Esophagus mucosa (tissue), 1 donor: ENCODE results near the gene UNC5C. TPM values are rescaled to one million over a fixed set of nuclear protein-coding genes. Genes with fewer than 3 reads are reported as not detected.
"Not testable (repeated sequence)": the region's sequence is repeated elsewhere in the genome, so short reads cannot be mapped to it uniquely, and the experiment has no call there.

Experiments used
- ATAC-seq: fragments of 200-7000 bp; cut with Tn5 transposase; one replicate; pipeline ENCODE4 v1.9.1; 2020
- total RNA-seq: library from RNA; stranded (reverse); gene quantifications from one replicate; pipeline ENCODE4 v1.2.4, GENCODE V29; 2023
- donor health status: DM: yes; HTN: yes; CAD: no.

The UNC5C gene
- total RNA-seq, 1 donor from 2014 or later = 0.16 TPM

GRCh38 chr4:95209927-95210326, 338.8 kb downstream of the UNC5C start:
- no peak for ATAC-seq

DNA sequence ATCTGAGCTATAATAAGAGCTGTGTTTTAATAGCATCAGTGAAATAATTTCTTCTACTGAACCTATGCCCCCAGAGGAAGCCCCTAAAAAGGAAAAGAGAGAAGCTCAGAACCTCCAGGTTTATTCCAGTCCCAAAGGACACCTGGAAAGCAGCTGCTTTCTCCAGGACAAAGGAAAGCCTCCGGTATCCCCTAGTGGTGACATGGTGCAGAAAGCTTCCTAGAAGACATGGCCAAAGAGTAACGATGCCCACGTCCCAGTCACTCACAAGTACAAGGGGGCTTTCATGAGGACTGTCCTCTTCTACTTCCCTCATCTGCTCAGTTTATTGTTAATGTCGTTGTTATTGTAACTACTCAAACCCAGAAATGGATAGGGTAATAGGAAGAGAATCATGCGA, 343.9 kb downstream of the UNC5C start:
- ATAC-seq = no peak

GRCh38 chr4:95204267-95204844, 344.4 kb downstream of the UNC5C start:
- ATAC-seq = no peak

- ATAC-seq = no peak
Observed at GRCh38 chr4:95198961-95199360, 349.8 kb downstream of the UNC5C start.

GRCh38 chr4:95197353-95197752, 351.4 kb downstream of the UNC5C start:
- ATAC-seq = no peak

- ATAC-seq = no peak
Observed at GRCh38 chr4:95193391-95194224, 355.2 kb downstream of the UNC5C start.

- no peak for ATAC-seq
Observed at GRCh38 chr4:95191537-95191936, 357.2 kb downstream of the UNC5C start.

- no peak for ATAC-seq
Observed at GRCh38 chr4:95190751-95191436, 357.9 kb downstream of the UNC5C start.

DNA sequence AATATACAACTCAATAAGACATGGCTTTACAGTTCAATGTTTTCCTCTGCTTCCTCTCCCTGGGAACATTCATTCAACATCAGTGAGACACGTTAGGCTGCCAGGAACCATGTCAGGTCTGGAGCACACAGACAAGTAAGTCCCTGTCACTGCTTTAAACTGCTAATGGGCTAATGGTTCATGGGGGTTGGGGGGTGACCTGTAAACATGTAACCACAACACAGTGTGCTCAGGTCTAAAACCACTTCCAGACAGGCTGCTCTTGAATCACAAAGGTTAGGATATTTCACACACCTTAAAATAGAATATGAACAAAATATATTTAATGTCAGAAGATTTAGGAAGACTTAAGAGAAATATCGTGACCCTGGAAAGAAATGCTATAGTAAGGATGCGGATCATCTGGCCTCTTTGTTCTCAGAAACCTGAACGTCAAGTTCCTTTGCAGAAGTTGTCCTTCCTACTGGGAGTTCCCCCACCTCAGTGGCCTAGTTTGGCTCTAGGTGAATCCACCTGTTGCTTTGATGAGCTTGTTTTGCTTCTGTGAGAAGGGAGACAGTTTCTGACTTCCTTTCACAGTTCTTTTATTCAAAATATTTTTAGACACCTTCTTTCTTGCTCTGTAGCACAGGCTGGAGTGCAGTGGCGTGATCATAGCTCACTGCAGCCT, 359.9 kb downstream of the UNC5C start:
- no peak for ATAC-seq

GRCh38 chr4:95186666-95187065, 362.1 kb downstream of the UNC5C start:
- no peak for ATAC-seq

GRCh38 chr4:95183656-95184408, 364.9 kb downstream of the UNC5C start:
- no peak for ATAC-seq

GRCh38 chr4:95181996-95182306, 366.8 kb downstream of the UNC5C start:
- ATAC-seq = no peak

- ATAC-seq = no peak
Observed at GRCh38 chr4:95181243-95181995, 367.4 kb downstream of the UNC5C start.

GRCh38 chr4:95180531-95181242, 368.1 kb downstream of the UNC5C start:
- ATAC-seq = no peak

- no peak for ATAC-seq
Observed at GRCh38 chr4:95178938-95179337, 369.8 kb downstream of the UNC5C start.

DNA sequence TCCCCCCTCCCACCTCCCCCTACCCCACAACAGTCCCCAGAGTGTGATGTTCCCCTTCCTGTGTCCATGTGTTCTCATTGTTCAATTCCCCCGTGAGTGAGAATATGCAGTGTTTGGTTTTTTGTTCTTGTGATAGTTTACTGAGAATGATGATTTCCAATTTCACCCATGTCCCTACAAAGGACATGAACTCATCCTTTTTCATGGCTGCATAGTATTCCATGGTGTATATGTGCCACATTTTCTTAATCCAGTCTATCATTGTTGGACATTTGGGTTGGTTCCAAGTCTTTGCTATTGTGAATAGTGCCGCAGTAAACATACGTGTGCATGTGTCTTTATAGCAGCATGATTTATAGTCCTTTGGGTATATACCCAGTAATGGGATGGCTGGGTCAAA, 377.4 kb downstream of the UNC5C start:
- not testable (repeated sequence) for ATAC-seq

DNA sequence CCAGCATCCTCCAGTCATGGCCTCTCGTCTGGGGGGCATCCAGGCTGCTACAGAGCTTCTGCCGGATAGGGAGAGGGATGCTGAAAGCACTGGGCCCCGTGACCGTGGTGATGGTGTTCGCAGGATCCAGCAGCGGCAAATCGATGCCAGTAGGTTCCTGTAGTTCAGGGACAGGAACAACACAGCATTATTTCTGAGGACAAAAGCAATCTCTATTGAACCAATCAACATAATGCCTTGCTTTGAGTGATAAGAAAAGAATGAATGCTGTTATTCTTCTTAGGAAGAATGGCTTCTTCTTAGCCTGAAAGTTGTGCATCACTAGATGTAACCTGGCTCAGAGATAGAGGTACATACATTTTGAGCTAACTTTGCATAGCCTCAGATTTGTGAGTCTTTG, 378.6 kb downstream of the UNC5C start:
- no peak for ATAC-seq

GRCh38 chr4:95167805-95168204, 381.0 kb downstream of the UNC5C start:
- ATAC-seq = no peak

GRCh38 chr4:95165926-95166524, 382.7 kb downstream of the UNC5C start:
- peak; percentile 78 for ATAC-seq

GRCh38 chr4:95162867-95163266, 385.9 kb downstream of the UNC5C start:
- ATAC-seq = no peak
